Measurements from ENCODE around the gene CADPS2. TPM values are rescaled to one million over a fixed set of nuclear protein-coding genes. Genes with fewer than 3 reads are reported as not detected.

Gene CADPS2
- total and polyA plus RNA-seq, 2 donors (not counting 1 experiment from before 2014, with no cell fraction given) = not detected

DNA sequence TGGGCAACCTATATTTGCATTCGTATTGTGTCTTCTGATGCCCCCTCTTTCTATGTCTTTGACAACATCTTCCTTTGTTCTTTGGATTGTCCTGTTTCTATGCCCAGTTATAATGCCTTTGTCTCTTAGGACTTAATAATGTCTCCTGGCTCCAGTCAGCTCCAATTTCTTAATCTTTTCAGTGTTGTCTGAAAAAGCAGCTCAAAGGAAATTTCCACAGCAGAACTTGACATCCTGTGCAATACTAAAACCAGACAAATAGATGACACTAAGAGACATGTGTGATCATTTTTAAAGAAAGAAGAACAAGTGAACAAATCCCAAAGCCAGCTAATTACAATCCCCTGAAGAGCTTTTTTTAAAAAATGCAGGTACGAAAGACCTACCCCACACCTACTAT lies 135.9 kb downstream of the CADPS2 start:
- no peaks in the 10 kb centered on the region for H3K36me3 ChIP-seq (replicated peaks in 1 of 2; ENCODE audit: control extremely low read depth in 1 of 2, control insufficient read depth in 1 of 2, extremely low read depth in 1 of 2, insufficient read depth in 2 of 2, low read length in 1 of 2)
- Mint-ChIP-seq H3K4me3 (no peak overlapping the region), H3K27ac (no peak overlapping the region), H3K4me1 (no peaks in the 10 kb centered on the region), H3K9me3 (ENCODE audit: insufficient read depth) (no peaks in the 10 kb centered on the region), H3K27me3 (no peaks in the 10 kb centered on the region)
- H3K9me3 ChIP-seq (ENCODE audit: control extremely low read depth in 1 of 3, control insufficient read depth in 2 of 3, insufficient read depth in 1 of 3, low read length in 2 of 3) = no peaks in the 10 kb centered on the region
- no peak overlapping the region for H2AFZ ChIP-seq (ENCODE audit: insufficient read depth, low read depth, low read length, poor library complexity, severe bottlenecking)
- ChIA-PET CTCF (no interaction called here), POLR2A (no interaction called here)
- no peak overlapping the region for H3K9ac ChIP-seq (ENCODE audit: low read length)
- no peak for TF ChIP-seq EZH2 (IDR thresholded peaks at IDR 0.05; ENCODE audit: borderline replicate concordance, insufficient read depth, low read depth, low read length, poor library complexity, severe bottlenecking)
- no peak for TF ChIP-seq CTCF (IDR thresholded peaks at IDR 0.05)
- 83% methylated on average over 1 of the region's 2 CpGs for WGBS (ENCODE audit: insufficient coverage)
- H3K4me1 ChIP-seq (ENCODE audit: control insufficient read depth in 2 of 2, insufficient read depth in 2 of 2, low read length in 2 of 2) = no peaks in the 10 kb centered on the region
- ATAC-seq (ENCODE audit: low read depth) (no peak), DNase-seq (no peak)
- H3K27me3 ChIP-seq (replicated peaks in 1 of 4; ENCODE audit: control extremely low read depth in 1 of 4, control insufficient read depth in 3 of 4, insufficient read depth in 4 of 4, low read length in 3 of 4) = no peaks in the 10 kb centered on the region
- H3K27ac ChIP-seq (ENCODE audit: low read length in 2 of 2) = no peak overlapping the region
- no peak overlapping the region for H3K4me2 ChIP-seq (replicated peaks; ENCODE audit: low read depth, low read length, poor library complexity, severe bottlenecking)
- H3K4me3 ChIP-seq (ENCODE audit: control extremely low read depth in 1 of 5, extremely low read depth in 1 of 5, insufficient read depth in 1 of 5, low read depth in 2 of 5, low read length in 4 of 5) = no peak overlapping the region
- no peaks in the 10 kb centered on the region for H4K20me1 ChIP-seq (ENCODE audit: control insufficient read depth, insufficient read depth, low read length, poor library complexity, severe bottlenecking)
- no peaks in the 10 kb centered on the region for H3K79me2 ChIP-seq (ENCODE audit: control insufficient read depth, insufficient read depth, low read length)
- intact Hi-C loops (cut with micrococcal nuclease) = no loop called here

DNA sequence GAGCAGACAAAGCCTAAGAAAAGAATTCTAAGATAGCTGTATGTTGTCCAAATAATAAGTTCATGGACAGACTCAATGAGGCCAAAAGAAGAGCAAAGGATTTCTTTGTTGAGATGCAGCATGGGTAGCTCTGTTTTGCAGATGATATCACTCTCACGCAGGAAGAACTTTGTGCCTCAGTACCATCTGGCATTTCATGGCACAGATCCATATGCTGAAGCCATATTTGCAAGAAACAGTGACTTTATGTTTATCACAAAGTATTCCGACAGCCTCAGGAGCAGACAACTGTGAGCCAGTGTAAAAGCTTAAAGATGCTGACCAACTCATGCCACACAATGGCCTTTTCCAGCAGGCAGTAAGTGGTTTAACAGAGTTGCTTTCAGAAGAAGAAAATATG lies 138.1 kb downstream of the CADPS2 start:
- ATAC-seq (ENCODE audit: low read depth) = no peak
- 100% methylated on average over 1 of the region's 2 CpGs for WGBS (ENCODE audit: insufficient coverage)
- intact Hi-C loops (cut with micrococcal nuclease) = no loop called here

More for the DNA sequence above, 138.1 kb downstream of the CADPS2 start:
- H3K4me3 Mint-ChIP-seq = no peak overlapping the region
- no peak overlapping the region for H3K27ac Mint-ChIP-seq
- ChIA-PET POLR2A (no interaction called here), CTCF (no interaction called here)
- no peak overlapping the region for H3K4me2 ChIP-seq (replicated peaks; ENCODE audit: low read depth, low read length, poor library complexity, severe bottlenecking)
- no peak overlapping the region for H3K4me3 ChIP-seq (ENCODE audit: control extremely low read depth in 1 of 5, extremely low read depth in 1 of 5, insufficient read depth in 1 of 5, low read depth in 2 of 5, low read length in 4 of 5)
- H3K9me3 Mint-ChIP-seq (ENCODE audit: insufficient read depth) = no peaks in the 10 kb centered on the region
- DNase-seq = no peak
- no peaks in the 10 kb centered on the region for H3K79me2 ChIP-seq (ENCODE audit: control insufficient read depth, insufficient read depth, low read length)
- no peaks in the 10 kb centered on the region for H4K20me1 ChIP-seq (ENCODE audit: control insufficient read depth, insufficient read depth, low read length, poor library complexity, severe bottlenecking)
- H3K4me1 ChIP-seq (ENCODE audit: control insufficient read depth in 2 of 2, insufficient read depth in 2 of 2, low read length in 2 of 2) = no peaks in the 10 kb centered on the region
- no peaks in the 10 kb centered on the region for H3K4me1 Mint-ChIP-seq
- no peaks in the 10 kb centered on the region for H3K27me3 Mint-ChIP-seq
- H3K9ac ChIP-seq (ENCODE audit: low read length) = no peak overlapping the region
- no peak overlapping the region for H2AFZ ChIP-seq (ENCODE audit: insufficient read depth, low read depth, low read length, poor library complexity, severe bottlenecking)
- no peaks in the 10 kb centered on the region for H3K27me3 ChIP-seq (replicated peaks in 1 of 4; ENCODE audit: control extremely low read depth in 1 of 4, control insufficient read depth in 3 of 4, insufficient read depth in 4 of 4, low read length in 3 of 4)
- TF ChIP-seq EZH2 (IDR thresholded peaks at IDR 0.05; ENCODE audit: borderline replicate concordance, insufficient read depth, low read depth, low read length, poor library complexity, severe bottlenecking) (no peak), CTCF (IDR thresholded peaks at IDR 0.05) (no peak)
- no peaks in the 10 kb centered on the region for H3K36me3 ChIP-seq (replicated peaks in 1 of 2; ENCODE audit: control extremely low read depth in 1 of 2, control insufficient read depth in 1 of 2, extremely low read depth in 1 of 2, insufficient read depth in 2 of 2, low read length in 1 of 2)
- H3K9me3 ChIP-seq (ENCODE audit: control extremely low read depth in 1 of 3, control insufficient read depth in 2 of 3, insufficient read depth in 1 of 3, low read length in 2 of 3) = no peaks in the 10 kb centered on the region
- H3K27ac ChIP-seq (ENCODE audit: low read length in 2 of 2) = no peak overlapping the region
